GM19099 (cell line): ENCODE results near the gene PTPRN2.

Experiments used
- POLR2A ChIP-seq: IDR thresholded peaks from 3 replicates; pipeline ENCODE4 v1.6.1; 2011; ENCODE audit warnings: low read depth; ENCODE audit not compliant: insufficient read length; ENCODE audit errors: extremely low read depth

PTPRN2 gene

DNA sequence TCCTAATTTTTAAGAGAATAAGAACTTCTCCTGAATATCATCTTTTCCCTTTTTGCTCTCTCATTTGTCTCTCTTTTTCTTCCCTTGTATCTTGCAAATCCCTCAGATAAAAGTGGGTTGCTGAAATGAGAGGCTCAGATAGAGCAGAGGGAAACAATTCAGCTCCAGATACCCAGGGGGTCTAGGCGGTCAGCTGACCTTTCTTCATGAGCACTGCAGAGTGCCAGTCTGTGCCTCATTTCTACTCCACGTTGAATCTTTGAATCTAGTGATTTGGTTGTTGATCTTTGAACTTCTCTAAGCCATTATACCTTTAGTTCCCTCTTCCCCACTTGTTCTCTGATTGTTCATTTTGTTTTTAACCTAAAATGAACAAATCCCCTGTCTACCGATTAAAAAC lies 572.6 kb downstream of the PTPRN2 start:
- TF ChIP-seq POLR2A = no peak

DNA sequence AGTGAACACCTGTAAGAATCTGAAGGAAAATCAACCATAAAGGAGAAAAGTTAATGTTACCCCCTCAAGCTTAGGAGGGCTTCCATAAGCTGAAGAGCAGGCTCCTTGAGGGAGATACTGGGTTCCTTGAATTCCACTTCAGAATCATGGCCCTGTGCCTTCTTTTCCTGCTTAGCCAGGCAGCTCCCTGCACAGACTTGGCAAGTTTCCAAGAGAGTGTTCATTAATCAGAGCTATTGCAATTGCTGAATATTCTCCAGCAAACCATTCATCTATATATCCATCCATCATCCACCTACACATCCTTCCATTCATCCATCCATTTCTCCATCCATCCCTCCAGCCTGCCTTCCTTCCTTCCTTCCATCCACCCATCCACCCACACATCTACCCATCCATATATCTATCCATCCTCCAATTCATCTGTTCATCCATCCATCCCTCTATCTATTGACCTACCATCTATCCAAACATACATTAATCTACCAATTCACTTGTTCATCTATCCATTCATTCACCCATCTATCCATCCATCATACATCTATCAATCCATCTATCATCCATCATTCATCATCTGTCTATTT lies 574.4 kb downstream of the PTPRN2 start:
- no peak for TF ChIP-seq POLR2A

DNA sequence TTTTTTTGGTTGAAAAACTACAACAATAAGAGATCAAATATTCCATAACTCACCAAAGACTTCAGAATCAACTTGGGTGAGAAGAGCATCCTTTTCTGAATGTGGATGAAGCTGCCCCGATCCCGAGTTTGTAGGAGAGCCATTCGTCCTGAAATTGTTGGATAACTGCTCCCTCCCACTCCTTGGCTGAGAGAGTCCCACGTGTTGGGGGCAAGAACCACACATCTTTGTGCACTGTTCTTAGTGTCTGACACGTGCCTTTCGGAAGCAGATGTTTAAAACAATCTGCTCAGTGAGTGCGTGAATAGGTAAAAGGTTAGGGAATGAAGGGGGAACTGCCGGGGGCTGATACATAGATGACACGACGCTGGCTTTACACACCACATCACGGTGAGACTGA lies 575.7 kb downstream of the PTPRN2 start:
- no peak for TF ChIP-seq POLR2A

DNA sequence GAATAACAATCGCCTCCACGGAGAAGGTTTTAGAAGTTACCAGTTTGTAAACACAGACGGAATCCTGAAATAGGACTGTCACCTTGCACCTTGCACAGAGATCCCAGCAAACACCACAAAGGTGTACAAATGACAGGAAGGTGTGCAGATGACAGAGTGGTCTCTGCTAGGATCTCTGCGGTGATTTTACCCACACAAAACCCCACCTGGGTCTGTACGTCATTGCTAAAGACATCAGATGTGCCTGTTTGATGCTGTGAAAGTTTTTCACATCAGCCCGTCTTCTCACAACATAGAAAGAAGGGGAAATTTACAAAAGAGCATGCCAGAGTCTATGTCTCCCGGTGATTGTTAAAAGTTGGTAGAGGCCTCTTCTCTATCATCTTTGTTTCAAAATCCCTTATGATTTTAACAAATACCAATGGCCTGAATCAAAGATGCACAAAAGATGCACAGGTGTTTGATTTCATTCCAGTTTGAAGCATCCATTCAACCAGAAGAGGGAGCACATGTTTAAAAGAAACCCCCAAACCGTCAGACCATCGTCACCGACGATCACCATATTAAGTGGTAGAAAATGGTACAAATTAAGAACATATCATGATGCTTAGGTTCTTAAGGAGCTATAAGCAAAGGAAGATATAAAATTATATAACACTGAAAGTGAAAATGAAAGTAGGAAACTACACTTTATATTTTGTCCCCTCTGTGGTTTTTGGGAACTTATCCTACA lies 576.5 kb downstream of the PTPRN2 start:
- TF ChIP-seq POLR2A = no peak

DNA sequence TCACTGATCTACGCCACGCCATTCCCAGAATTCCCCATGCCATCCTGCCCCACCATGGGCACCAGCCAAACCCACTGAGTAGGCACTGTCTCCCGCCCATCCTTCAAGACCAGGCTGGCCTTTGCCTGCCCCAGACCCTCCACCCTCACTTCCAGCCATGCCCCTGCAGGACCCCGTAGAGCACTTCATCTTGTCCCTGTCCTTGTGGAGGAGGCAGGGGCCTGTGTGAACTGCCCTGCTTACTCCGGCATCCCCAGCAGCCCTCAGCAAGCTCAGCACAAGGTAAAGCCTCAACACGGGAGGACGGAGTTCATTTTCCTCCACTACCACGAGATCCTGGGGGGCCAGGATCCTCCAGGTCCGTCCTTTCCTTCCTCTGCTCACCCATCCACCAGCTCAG lies 577.7 kb downstream of the PTPRN2 start:
- no peak for TF ChIP-seq POLR2A

DNA sequence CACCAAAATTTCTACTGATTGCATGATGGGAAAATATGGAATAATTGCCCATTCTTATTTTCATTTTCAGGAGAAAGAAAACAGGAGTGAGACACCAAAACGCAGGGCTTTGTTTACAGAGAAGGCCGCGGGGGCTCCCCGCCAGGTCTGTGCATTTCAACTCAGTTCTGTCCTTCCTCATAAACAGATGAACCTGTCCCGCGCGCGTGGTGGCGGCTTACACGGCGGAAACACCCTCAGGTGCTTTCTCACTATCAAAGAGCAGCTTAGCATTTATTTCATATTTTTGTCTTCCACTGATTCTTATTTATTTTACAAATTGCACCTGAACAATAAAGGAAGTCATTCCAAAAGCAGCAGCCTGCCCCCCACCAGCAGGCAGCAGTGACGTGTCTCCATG lies 579.4 kb downstream of the PTPRN2 start:
- no peak for TF ChIP-seq POLR2A

DNA sequence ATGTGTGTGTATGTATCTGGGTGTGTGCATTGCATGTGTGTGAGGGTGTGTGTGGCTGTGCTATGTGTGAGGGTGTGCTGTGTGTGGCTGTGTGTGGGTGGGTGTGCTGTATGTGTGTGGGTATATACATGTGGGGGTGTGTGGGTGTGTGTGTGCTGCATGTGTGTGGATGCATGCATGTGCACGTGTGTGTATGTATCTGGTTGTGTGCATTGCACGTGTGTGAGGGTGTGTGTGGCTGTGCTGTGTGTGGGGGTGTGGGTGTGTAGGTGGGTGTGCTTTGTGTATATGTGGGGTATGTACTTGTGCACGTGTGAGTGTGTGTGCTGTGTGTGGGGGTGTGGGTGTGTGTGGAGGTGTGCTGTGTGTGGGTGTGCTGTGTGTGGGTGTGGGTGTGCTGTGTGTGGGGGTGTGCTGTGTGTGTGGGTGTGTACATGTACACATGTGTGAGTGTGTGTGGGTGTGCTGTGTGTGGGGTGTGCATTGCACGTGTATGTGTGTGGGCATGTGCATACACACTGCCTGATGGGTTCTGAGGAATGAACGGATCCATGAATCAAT lies 579.8 kb downstream of the PTPRN2 start:
- no peak for TF ChIP-seq POLR2A

DNA sequence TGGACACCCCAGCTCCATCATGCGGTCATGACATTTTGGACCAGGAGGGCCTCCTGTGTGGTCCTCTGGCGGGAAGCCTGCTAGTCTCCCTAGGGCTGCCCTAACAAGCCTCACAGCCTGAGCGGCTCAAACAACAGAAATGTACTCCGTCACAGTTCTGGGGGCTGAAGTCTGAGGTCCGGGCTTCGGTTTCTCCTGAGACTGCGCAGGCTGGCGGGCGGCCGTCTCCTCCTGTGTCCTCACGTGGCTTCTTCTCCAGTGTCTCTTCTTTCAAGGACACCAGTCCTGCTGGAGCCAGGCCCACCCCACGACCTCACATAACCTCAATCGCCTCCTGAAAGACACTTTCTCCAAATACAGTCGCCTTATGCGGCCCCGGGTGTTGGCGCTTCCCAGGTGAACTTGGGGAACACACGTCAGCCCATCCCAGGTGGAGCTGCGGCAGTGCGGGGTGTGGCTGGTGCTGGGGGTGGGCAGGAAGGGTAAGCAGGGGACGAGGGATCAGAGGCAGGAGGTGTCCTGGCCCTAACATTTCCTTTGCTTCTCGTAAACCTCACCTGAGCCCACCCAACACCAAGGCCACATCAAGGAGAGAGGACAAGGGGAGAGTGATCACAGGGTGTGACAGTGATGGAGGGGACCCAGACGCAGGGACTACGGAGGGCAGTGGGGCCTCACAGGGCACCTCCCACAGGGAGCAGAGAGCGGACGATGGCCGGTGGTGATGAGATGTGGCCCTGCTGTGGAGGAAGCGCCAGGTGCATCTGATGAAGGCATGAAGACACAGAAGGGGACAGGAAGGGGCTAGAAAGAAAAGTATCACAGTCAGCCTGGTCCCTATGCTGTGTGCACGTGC lies 580.6 kb downstream of the PTPRN2 start:
- TF ChIP-seq POLR2A = no peak

DNA sequence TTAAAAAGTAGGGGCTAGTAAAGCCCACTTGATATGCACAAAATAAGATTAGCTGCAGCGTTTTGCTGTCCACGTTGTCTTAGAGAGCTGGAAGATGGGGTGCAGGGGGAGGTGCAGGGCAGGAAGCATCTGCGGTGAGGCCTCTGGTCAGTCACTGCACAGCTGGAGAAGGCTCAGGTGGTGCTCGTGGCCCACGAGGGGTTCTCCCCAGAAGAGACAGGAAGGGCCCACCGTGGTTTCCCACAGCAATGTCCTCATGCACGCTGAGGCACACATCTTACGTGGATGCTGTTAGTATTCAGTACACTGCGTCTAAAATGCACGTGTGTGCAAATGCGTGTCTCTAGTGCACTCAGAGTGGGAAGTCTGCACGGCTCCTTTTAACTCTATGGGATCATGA lies 582.1 kb downstream of the PTPRN2 start:
- TF ChIP-seq POLR2A = no peak

DNA sequence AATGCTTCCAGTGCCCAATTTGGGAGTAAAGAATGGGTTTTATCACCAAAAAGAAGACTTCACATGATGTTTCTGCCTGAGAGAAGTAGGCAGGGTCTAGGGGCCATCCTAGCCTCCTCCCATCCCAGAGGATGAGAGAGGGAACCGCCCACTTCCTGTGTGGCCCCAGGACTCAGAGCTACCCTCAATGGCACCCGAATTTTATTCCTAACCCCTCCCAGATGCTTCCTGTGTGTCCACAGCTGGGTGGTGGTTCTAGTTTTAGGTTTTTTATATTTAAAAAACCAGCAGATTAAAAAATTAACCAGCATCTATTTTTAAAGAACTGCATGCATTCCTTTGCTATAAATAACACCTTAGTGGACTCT lies 583.5 kb downstream of the PTPRN2 start:
- no peak for TF ChIP-seq POLR2A

DNA sequence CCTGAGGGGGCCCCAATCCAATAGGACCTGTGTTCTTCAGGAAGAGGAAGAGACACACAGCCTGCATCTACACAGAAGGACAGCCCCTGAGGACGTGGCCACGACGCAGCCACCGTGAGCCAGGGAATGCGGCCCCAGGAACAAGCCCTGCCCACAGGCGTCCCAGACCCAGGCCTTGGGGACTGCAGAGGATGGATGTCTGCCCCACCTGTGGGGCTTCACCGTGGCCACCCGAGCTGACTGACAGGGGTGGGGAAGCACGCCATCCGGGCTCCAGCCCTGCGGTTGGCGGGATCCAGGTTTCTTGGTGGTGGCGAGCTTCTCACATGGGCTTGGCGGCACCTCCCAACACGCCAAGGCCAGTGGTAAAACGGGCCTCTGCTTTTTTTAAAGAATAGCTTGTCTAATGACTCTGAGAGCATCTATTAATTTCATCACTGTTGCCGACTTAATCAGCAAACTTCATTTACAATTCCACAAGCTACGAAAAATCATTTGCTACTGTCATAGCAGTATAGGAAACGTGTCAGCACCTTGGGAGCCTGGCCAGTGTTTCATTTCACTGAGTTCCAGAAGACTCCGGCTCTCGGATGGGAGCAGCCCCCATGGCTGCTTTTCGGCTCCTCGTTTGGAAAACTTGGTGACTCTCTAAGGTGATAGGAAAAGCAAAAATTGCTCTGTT lies 584.0 kb downstream of the PTPRN2 start:
- TF ChIP-seq POLR2A = no peak

DNA sequence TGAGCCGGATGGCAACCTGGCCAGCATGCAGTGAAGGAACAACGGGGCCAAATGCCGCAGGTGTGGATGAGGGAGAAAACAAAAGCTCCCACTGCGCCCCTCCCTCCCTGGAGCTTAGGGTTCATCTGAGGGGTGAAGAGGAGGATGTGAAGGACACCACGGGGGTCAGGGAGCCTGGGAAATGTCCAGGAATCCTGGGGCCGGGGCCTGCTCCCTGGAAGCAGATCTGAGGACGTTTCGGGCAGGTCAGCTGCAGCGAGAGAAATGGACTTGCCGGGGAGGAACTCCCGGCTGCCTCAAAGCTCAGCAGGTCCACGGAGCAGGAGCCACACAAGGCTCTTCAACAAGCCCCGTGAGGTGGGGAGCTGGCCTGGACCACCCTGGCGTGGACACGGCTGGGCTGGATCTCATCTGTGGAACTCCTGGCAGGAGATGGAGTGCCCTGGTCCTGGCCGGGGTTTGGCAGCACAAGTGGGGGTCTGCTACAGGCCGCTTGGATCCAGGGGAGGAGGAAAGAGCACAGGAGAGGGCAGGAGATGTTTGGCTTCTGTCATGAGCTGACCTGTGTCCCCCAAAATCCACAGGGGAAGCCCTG lies 585.0 kb downstream of the PTPRN2 start:
- no peak for TF ChIP-seq POLR2A

DNA sequence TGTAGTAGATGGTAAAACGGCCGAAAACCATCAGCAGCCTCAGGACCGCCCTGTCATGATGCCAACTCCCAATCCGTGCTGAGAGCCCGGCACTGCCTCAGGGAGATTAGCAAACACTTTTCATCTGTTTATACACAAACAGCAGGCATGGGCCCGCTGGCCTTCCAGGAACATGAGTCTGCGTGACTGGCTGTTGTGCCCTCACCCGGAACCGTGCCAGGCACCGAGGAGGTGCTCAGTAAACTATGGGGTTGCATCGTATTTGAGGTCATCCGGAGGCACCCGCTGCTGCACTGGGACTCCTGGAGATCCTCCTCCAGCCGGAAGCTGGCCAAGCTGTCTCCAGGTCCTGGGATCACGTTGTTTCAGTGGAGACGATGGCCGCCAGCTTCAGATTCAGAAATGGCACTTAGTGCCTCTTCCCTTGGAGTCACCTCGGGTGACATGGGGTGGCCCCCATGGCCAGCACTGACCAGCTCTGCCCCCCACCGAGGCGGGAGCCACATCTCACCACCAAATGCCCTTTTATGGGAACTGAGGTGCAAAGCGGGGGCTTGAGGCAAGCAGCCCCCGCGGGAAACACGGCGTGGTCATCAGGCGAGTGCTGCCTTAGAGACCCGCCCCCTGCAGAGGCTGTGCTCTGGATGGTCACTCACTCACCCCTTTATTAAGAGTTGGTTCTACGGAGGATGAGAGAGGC lies 585.9 kb downstream of the PTPRN2 start:
- TF ChIP-seq POLR2A = no peak

DNA sequence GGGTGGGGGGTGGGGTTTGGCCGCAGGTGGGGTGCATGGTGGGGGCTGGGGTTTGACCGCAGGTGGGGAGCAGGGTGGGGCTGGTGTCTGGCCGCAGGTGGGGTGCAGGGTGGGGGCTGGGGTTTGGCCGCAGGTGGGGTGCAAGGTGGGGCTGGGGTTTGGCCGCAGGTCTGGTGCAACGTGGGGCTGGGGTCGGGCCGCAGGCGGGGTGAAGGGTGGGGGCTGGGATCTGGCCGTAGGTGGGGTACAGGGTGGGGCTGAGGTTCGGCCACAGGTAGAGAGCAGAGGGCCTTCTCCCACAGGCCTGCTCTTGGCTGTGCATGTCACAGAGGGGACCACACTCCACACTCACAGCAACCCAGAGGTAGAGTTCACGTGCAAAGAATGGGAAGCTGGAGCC lies 586.6 kb downstream of the PTPRN2 start:
- no peak for TF ChIP-seq POLR2A
